HUES6 (cell line): ENCODE results near the gene ZNF385A.

Experiments used
- H3K27ac ChIP-seq: 2 replicates; pipeline ENCODE4 v1.7.0; 2013; ENCODE audit warnings: low read depth, mild to moderate bottlenecking, low read length, inconsistent platforms
- H3K27me3 ChIP-seq: 2 replicates; pipeline ENCODE4 v1.6.1; 2013; ENCODE audit warnings: low read length; ENCODE audit not compliant: control insufficient read depth, insufficient read depth
- H3K36me3 ChIP-seq: 2 replicates; pipeline ENCODE4 v1.6.1; 2013; ENCODE audit warnings: low read length; ENCODE audit not compliant: control insufficient read depth, insufficient read depth
- H3K4me1 ChIP-seq: 2 replicates; pipeline ENCODE4 v1.6.1; 2013; ENCODE audit warnings: low read length; ENCODE audit not compliant: control insufficient read depth, insufficient read depth
- H3K4me3 ChIP-seq: 2 replicates; pipeline ENCODE4 v1.5.1; 2013; ENCODE audit warnings: low read depth, low read length
- H3K9ac ChIP-seq: one replicate; pipeline ENCODE4 v1.6.1; 2013; ENCODE audit warnings: mild to moderate bottlenecking, low read length
- H3K9me3 ChIP-seq: 2 replicates; pipeline ENCODE4 v1.6.1; 2013; ENCODE audit warnings: low read depth, low read length; ENCODE audit not compliant: control insufficient read depth, insufficient read depth

The ZNF385A gene, protein sequence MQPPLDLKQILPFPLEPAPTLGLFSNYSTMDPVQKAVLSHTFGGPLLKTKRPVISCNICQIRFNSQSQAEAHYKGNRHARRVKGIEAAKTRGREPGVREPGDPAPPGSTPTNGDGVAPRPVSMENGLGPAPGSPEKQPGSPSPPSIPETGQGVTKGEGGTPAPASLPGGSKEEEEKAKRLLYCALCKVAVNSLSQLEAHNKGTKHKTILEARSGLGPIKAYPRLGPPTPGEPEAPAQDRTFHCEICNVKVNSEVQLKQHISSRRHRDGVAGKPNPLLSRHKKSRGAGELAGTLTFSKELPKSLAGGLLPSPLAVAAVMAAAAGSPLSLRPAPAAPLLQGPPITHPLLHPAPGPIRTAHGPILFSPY

GRCh38 chr12:54384591-54385041, at the start of gene ZNF385A:
TSS of gene ZNF385A (minus strand) at chr12:54384733. CDS start at chr12:54384514, 219 bp downstream.
- Histone ChIP-seq H3K4me3 (peak within 1 kb of the TSS; percentile 35), H3K4me1 (peaks cover 62% of the 10 kb centered on the region), H3K9ac (no peak within 1 kb of the TSS)

GRCh38 chr12:54432815-54433164, 48.3 kb upstream of the ZNF385A start:
- Histone ChIP-seq H3K9me3 (no peaks in the 10 kb centered on the region), H3K27me3 (peaks cover 4% of the 10 kb centered on the region; the same call in 1 of the 2 replicates), H3K36me3 (no peaks in the 10 kb centered on the region), H3K27ac (no peak overlapping the region), H3K4me1 (peaks cover 37% of the 10 kb centered on the region), H3K9ac (peak overlapping the region; percentile 3), H3K4me3 (no peak overlapping the region; the same call in 1 of the 2 replicates)

More at GRCh38 chr12:54384591-54385041, at the start of gene ZNF385A:
- peak within 1 kb of the TSS; percentile 25; the same call in 1 of the 2 replicates for H3K27ac ChIP-seq
- H3K27me3 ChIP-seq, result no peaks in the 10 kb centered on the region
- peaks cover 9% of the 10 kb centered on the region for H3K36me3 ChIP-seq
- H3K9me3 ChIP-seq, result no peaks in the 10 kb centered on the region

GRCh38 chr12:54431911-54432814, 47.6 kb upstream of the ZNF385A start:
- Histone ChIP-seq H3K4me3 (peak overlapping the region; percentile 7; the same call in 1 of the 2 replicates), H3K36me3 (no peaks in the 10 kb centered on the region), H3K9me3 (no peaks in the 10 kb centered on the region), H3K9ac (peak overlapping the region; percentile 8), H3K4me1 (peaks cover 42% of the 10 kb centered on the region), H3K27me3 (peaks cover 4% of the 10 kb centered on the region; the same call in 1 of the 2 replicates), H3K27ac (peak overlapping the region; percentile 2; the same call in 1 of the 2 replicates)

GRCh38 chr12:54430471-54431069, 46.0 kb upstream of the ZNF385A start:
- no peak overlapping the region for H3K4me3 ChIP-seq
- peaks cover 51% of the 10 kb centered on the region for H3K4me1 ChIP-seq
- no peaks in the 10 kb centered on the region for H3K9me3 ChIP-seq
- no peak overlapping the region for H3K9ac ChIP-seq
- H3K27ac ChIP-seq, result no peak overlapping the region
- peaks cover 18% of the 10 kb centered on the region for H3K27me3 ChIP-seq
- no peaks in the 10 kb centered on the region for H3K36me3 ChIP-seq

DNA sequence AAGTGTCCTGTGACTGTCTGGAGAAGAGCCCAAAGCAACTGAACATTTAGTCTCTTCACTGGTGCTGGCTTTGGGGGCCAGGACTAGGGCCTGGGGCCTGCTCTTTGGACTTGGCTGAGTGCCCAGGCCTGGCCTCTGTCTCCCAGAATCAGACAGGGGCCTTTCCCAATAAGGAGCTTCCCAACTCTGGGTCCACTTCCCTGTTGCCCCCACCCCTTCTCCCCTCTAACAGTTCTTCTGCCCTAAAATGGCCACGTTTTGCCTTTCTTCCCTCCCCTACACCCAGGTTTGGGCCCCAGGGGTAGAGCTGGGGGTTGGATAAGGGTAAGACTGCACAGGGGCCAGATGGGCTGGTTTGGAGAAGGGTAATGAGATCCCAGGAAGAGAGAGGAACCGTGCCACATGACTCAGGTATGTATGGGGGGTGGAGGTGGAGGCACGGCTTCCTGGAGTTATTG, 44.5 kb upstream of the ZNF385A start:
- no peaks in the 10 kb centered on the region for H3K9me3 ChIP-seq
- H3K9ac ChIP-seq, result peak overlapping the region; percentile 3
- H3K27me3 ChIP-seq, result peaks cover 27% of the 10 kb centered on the region
- H3K27ac ChIP-seq, result no peak overlapping the region
- peaks cover 53% of the 10 kb centered on the region for H3K4me1 ChIP-seq
- no peak overlapping the region for H3K4me3 ChIP-seq
- no peaks in the 10 kb centered on the region for H3K36me3 ChIP-seq

GRCh38 chr12:54428050-54429013, 43.8 kb upstream of the ZNF385A start:
- Histone ChIP-seq H3K4me3 (no peak overlapping the region), H3K36me3 (no peaks in the 10 kb centered on the region), H3K27me3 (peaks cover 28% of the 10 kb centered on the region), H3K4me1 (peaks cover 54% of the 10 kb centered on the region), H3K9ac (no peak overlapping the region), H3K27ac (no peak overlapping the region), H3K9me3 (no peaks in the 10 kb centered on the region)

GRCh38 chr12:54427106-54427505, 42.6 kb upstream of the ZNF385A start:
- peaks cover 45% of the 10 kb centered on the region for H3K4me1 ChIP-seq
- no peak overlapping the region for H3K4me3 ChIP-seq
- H3K36me3 ChIP-seq, result no peaks in the 10 kb centered on the region
- no peak overlapping the region for H3K27ac ChIP-seq
- H3K9me3 ChIP-seq, result no peaks in the 10 kb centered on the region
- peaks cover 24% of the 10 kb centered on the region for H3K27me3 ChIP-seq
- H3K9ac ChIP-seq, result no peak overlapping the region

GRCh38 chr12:54426690-54427089, 42.2 kb upstream of the ZNF385A start:
- Histone ChIP-seq H3K36me3 (no peaks in the 10 kb centered on the region), H3K27me3 (peaks cover 24% of the 10 kb centered on the region), H3K9me3 (no peaks in the 10 kb centered on the region), H3K4me3 (no peak overlapping the region), H3K4me1 (peaks cover 45% of the 10 kb centered on the region), H3K9ac (no peak overlapping the region), H3K27ac (no peak overlapping the region)

DNA sequence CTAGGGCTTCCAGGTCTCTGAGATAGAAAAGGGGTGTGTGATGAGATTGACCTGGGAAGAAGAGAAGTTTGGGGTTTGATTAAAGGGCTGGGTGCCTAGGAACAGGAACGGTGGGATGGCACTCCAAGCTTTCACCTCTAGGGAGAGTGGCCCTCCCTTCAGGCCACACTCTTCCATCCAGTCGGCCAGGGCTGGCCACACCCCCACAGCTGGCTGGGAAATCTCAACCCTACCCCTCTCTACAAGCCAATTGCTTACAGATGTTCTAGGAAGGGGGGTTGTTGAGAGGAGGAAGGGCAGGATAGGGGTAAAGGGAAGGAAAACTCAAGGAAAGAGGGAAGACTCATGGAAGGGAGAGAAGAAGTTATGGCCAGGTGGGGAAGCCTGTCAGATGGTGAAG, 41.2 kb upstream of the ZNF385A start:
- H3K9me3 ChIP-seq, result no peaks in the 10 kb centered on the region
- peaks cover 49% of the 10 kb centered on the region for H3K4me1 ChIP-seq
- H3K36me3 ChIP-seq, result no peaks in the 10 kb centered on the region
- no peak overlapping the region for H3K4me3 ChIP-seq
- H3K9ac ChIP-seq, result no peak overlapping the region
- no peak overlapping the region for H3K27ac ChIP-seq
- H3K27me3 ChIP-seq, result peaks cover 28% of the 10 kb centered on the region

GRCh38 chr12:54424224-54424623, 39.7 kb upstream of the ZNF385A start:
- H3K4me3 ChIP-seq, result no peak overlapping the region
- H3K4me1 ChIP-seq, result peaks cover 62% of the 10 kb centered on the region
- H3K9me3 ChIP-seq, result no peaks in the 10 kb centered on the region
- H3K9ac ChIP-seq, result no peak overlapping the region
- no peaks in the 10 kb centered on the region for H3K36me3 ChIP-seq
- no peak overlapping the region for H3K27ac ChIP-seq
- peaks cover 33% of the 10 kb centered on the region for H3K27me3 ChIP-seq
